Breast epithelium (tissue), 3 donors: ENCODE measurements around the gene APLP2.

Experiments used
- POLR2A ChIP-seq: fragments of 450-650 bp; IDR thresholded peaks from one replicate; pipeline ENCODE4 v1.6.1; 2016; ENCODE audit warnings: antibody characterized with exemption, mild to moderate bottlenecking, moderate library complexity
- POLR2AphosphoS5 ChIP-seq, 3 donors: sonication (generic); formaldehyde crosslinking; IDR thresholded peaks; one replicate each; pipeline ENCODE4 v1.6.1; 2017; ENCODE audit warnings: antibody characterized with exemption in 3 of 3
- TF ChIP-seq, protein P1 (sequence below), 3 donors: fragments of 450-650 bp; IDR thresholded peaks; one replicate each; pipeline ENCODE4 v1.5.1; 2016 to 2017; ENCODE audit warnings: antibody characterized with exemption in 3 of 3, mild to moderate bottlenecking in 3 of 3, moderate library complexity in 3 of 3

DNA sequence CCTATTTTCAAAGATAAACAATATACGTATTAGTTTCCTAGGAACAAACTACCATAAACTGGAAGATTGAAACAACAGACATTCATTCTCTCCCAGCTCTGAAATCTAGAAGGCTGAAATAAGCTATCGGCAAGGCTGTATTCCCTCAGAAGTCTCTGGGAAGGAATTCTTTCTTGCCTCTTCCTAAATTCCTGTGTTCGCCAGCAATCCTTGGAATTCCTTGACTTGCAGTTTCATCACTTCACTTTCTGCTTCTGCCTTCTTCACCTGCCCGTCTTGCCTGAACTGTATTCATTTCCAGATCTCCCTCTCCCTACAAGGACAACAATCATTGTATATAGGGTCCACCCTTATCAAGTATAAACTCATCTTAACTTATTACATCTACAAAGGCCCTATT, 49.4 kb upstream of the APLP2 start:
- TF ChIP-seq, protein P1, sequence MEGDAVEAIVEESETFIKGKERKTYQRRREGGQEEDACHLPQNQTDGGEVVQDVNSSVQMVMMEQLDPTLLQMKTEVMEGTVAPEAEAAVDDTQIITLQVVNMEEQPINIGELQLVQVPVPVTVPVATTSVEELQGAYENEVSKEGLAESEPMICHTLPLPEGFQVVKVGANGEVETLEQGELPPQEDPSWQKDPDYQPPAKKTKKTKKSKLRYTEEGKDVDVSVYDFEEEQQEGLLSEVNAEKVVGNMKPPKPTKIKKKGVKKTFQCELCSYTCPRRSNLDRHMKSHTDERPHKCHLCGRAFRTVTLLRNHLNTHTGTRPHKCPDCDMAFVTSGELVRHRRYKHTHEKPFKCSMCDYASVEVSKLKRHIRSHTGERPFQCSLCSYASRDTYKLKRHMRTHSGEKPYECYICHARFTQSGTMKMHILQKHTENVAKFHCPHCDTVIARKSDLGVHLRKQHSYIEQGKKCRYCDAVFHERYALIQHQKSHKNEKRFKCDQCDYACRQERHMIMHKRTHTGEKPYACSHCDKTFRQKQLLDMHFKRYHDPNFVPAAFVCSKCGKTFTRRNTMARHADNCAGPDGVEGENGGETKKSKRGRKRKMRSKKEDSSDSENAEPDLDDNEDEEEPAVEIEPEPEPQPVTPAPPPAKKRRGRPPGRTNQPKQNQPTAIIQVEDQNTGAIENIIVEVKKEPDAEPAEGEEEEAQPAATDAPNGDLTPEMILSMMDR (IDR thresholded peaks at IDR 0.05), result no peak
- TF ChIP-seq POLR2AphosphoS5 (IDR thresholded peaks at IDR 0.05) (no peak), POLR2A (no peak)
